Vagina (tissue), 2 donors: Measurements from ENCODE around the gene PCGF3.

ENCODE experiments used
- CTCF ChIP-seq, 3 experiments: fragments of 450-650 bp in 2 of 3; fragments of 200-600 bp in 1 of 3; sonication (generic) in 1 of 3; IDR thresholded peaks; one replicate each; pipeline ENCODE4 v1.5.1; 2017 to 2019; ENCODE audit warnings: antibody characterized with exemption in 3 of 3, mild to moderate bottlenecking in 2 of 3, moderate library complexity in 2 of 3
- POLR2A ChIP-seq, 2 donors: fragments of 450-650 bp; IDR thresholded peaks; one replicate each; pipeline ENCODE4 v1.6.1; 2017; ENCODE audit warnings: antibody characterized with exemption in 2 of 2, mild to moderate bottlenecking in 2 of 2, moderate library complexity in 2 of 2

DNA sequence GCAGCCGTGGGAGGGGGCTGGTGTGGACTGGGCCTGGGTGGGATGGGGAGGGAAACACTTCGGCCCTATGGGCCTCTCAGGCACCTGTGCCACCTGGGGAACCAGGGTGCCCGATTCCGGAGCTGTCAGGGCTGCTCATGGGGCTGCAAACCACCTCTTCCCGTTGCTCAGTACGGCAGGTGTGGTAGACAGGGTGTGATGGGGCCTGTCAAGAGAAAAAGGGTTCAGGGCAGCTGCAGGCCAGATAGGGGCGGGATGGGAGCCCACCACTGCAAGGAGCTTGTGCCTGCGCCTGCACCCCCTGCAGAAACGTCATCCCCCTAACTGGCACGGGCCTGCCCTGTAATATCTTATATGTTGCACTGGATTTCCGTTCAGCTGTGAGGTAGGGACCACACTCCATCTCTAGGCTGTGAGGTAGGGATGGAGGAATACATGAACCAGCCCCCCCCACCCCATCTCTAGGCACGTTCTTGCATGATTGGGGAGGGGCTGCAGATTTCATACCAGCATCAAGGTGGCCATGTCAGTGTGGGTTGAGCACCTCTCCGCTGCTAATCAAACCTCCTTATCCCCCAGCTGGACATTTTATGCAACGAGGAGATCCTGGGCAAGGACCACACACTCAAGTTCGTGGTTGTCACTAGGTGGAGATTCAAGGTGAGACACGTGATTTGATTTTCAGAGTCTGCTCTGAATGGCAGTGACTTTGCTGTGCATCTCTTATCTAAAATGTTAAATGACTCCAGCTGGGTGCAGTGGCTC, 59.0 kb downstream of the PCGF3 start:
- TF ChIP-seq CTCF (IDR thresholded peaks at IDR 0.05) (no peak), POLR2A (IDR thresholded peaks at IDR 0.05) (no peak)
